WTC11 (cell line): ENCODE measurements around the gene TMEM59L. TPM values are rescaled to one million over a fixed set of nuclear protein-coding genes. Genes with fewer than 3 reads are reported as not detected.
A peak's percentile ranks its signal among the peaks of the same experiment; 100 is the strongest.

Experiments
- ATAC-seq: fragments of 200-7000 bp; cut with Tn5 transposase; 2 replicates; pipeline ENCODE4 v1.10.0; 2021; ENCODE audit warnings: mild to moderate bottlenecking, moderate library complexity
- CTCF ChIA-PET: fragments of 300-600 bp; sonication (Branson Sonifier 250); formaldehyde crosslinking; loops from one replicate; lab custom pipeline; 2021; ENCODE audit warnings: antibody characterized with exemption; lab: Charles Lee
- POLR2A ChIA-PET: fragments of 350-600 bp; sonication (Branson Sonifier 250); formaldehyde crosslinking; loops from one replicate; lab custom pipeline; 2021; ENCODE audit warnings: antibody characterized with exemption; lab: Charles Lee
- DNase-seq: peaks from one replicate; pipeline ENCODE4 v3.0.0; 2021; ENCODE audit warnings: low spot score
- H3K27ac Mint-ChIP-seq: 2 replicates; pipeline ENCODE4 v1.8.0; 2021; ENCODE audit warnings: mixed read lengths
- H3K27me3 Mint-ChIP-seq: 2 replicates; pipeline ENCODE4 v1.8.0; 2021; ENCODE audit warnings: low read depth, mild to moderate bottlenecking, moderate library complexity, mixed read lengths
- H3K36me3 Mint-ChIP-seq: 2 replicates; pipeline ENCODE4 v1.8.0; 2021; ENCODE audit warnings: mixed read lengths
- H3K4me1 Mint-ChIP-seq: 2 replicates; pipeline ENCODE4 v1.8.0; 2022; ENCODE audit warnings: mixed read lengths
- H3K4me3 Mint-ChIP-seq: 2 replicates; pipeline ENCODE4 v1.8.0; 2021; ENCODE audit warnings: mild to moderate bottlenecking, moderate library complexity, mixed read lengths
- H3K9me3 Mint-ChIP-seq: 2 replicates; pipeline ENCODE4 v1.8.0; 2021; ENCODE audit warnings: mixed read lengths
- AFF4 ChIP-seq: sonication (generic); formaldehyde crosslinking; IDR thresholded peaks from 2 replicates; pipeline ENCODE4 v1.8.1; 2023; ENCODE audit warnings: mild to moderate bottlenecking, missing genetic modification reagents, borderline replicate concordance
- CTCF ChIP-seq: fragments of 200-600 bp; IDR thresholded peaks from 2 replicates; pipeline ENCODE4 v1.8.0; 2022; ENCODE audit warnings: antibody characterized with exemption
- E2F1 ChIP-seq: sonication (generic); formaldehyde crosslinking; IDR thresholded peaks from 2 replicates; pipeline ENCODE4 v1.8.0; 2022; ENCODE audit warnings: mild to moderate bottlenecking, missing genetic modification reagents
- GRHL2 ChIP-seq: fragments of 250-450 bp; sonication (Bioruptor Pico); IDR thresholded peaks from 2 replicates; pipeline ENCODE4 v1.8.0; 2022; ENCODE audit warnings: mild to moderate bottlenecking, moderate library complexity; ENCODE audit not compliant: insufficient replicate concordance, severe bottlenecking
- GTF2I ChIP-seq: fragments of 250-450 bp; sonication (Bioruptor Pico); conservative IDR thresholded peaks from 2 replicates; pipeline ENCODE4 v1.4.0; 2021; ENCODE audit warnings: mild to moderate bottlenecking
- HMGXB4 ChIP-seq: sonication (generic); formaldehyde crosslinking; IDR thresholded peaks from 2 replicates; pipeline ENCODE4 v1.8.1; 2023; ENCODE audit warnings: mild to moderate bottlenecking, moderate library complexity, missing genetic modification reagents
- NFATC4 ChIP-seq: fragments of 250-450 bp; sonication (Bioruptor Pico); IDR thresholded peaks from 2 replicates; pipeline ENCODE4 v1.9.0; 2021; ENCODE audit warnings: mild to moderate bottlenecking
- SOX15 ChIP-seq: fragments of 250-450 bp; sonication (Bioruptor Pico); IDR thresholded peaks from 2 replicates; pipeline ENCODE4 v1.9.0; 2021; ENCODE audit warnings: mild to moderate bottlenecking
- STAT6 ChIP-seq: sonication (generic); formaldehyde crosslinking; conservative IDR thresholded peaks from 2 replicates; pipeline ENCODE4 v1.8.1; 2023; ENCODE audit warnings: mild to moderate bottlenecking, low read depth, missing genetic modification reagents, moderate library complexity
- TEAD1 ChIP-seq: sonication (generic); formaldehyde crosslinking; IDR thresholded peaks from 2 replicates; pipeline ENCODE4 v1.8.0; 2022; ENCODE audit warnings: mild to moderate bottlenecking, missing genetic modification reagents
- ZNF219 ChIP-seq: sonication (generic); formaldehyde crosslinking; IDR thresholded peaks from 2 replicates; pipeline ENCODE4 v1.8.0; 2023; ENCODE audit warnings: missing genetic modification reagents, mild to moderate bottlenecking, borderline replicate concordance
- ZNF281 ChIP-seq: sonication (generic); formaldehyde crosslinking; IDR thresholded peaks from 2 replicates; pipeline ENCODE4 v1.8.0; 2023; ENCODE audit warnings: mild to moderate bottlenecking, missing genetic modification reagents
- ZNF396 ChIP-seq: fragments of 250-450 bp; sonication (Bioruptor Pico); IDR thresholded peaks from 2 replicates; pipeline ENCODE4 v1.8.0; 2021; ENCODE audit warnings: mild to moderate bottlenecking, moderate library complexity, borderline replicate concordance
- total RNA-seq: library from RNA; stranded (reverse); gene quantifications from 3 replicates; pipeline ENCODE4 v1.2.3, GENCODE V29; 2021

Gene TMEM59L
- total RNA-seq, 1 experiment from 2014 or later, result 14.8 TPM

- TF ChIP-seq CTCF (no peak), HMGXB4 (CRISPR knock-in tag) (peak; percentile 59; the same call in 1 of the 2 replicates)
These were observed at the start of gene TMEM59L (continued) for GRCh38 chr19:18612772-18613588.

- CTCF ChIA-PET, result interaction anchor here (0.9 kb wide), 1 partner anchor 9 kb away, joined by 3 read pairs; the partner anchor contains the start of gene KXD1
These were observed 45.7 kb upstream of the TMEM59L start for GRCh38 chr19:18566953-18567352.

More at GRCh38 chr19:18566953-18567352, 45.7 kb upstream of the TMEM59L start:
- no peaks in the 10 kb centered on the region for H3K9me3 Mint-ChIP-seq
- POLR2A ChIA-PET, result interaction anchor here (0.5 to 0.6 kb wide), 2 partner anchors 8 to 116 kb away, joined by 3 read pairs; no protein-coding TSS in a partner anchor
- TF ChIP-seq STAT6 (CRISPR knock-in tag), result no peak
- no peak for TF ChIP-seq ZNF396 (CRISPR knock-in tag)
- no peak for TF ChIP-seq GTF2I (CRISPR knock-in tag)
- no peak for TF ChIP-seq TEAD1 (CRISPR knock-in tag)
- TF ChIP-seq SOX15 (CRISPR knock-in tag), result no peak
- TF ChIP-seq NFATC4 (CRISPR knock-in tag), result no peak
- no peak for TF ChIP-seq ZNF219 (CRISPR knock-in tag)
- TF ChIP-seq GRHL2 (CRISPR knock-in tag), result no peak
- TF ChIP-seq E2F1 (CRISPR knock-in tag), result no peak
- TF ChIP-seq CTCF, result no peak
- TF ChIP-seq ZNF281 (CRISPR knock-in tag), result no peak
- no peak for TF ChIP-seq AFF4 (CRISPR knock-in tag)
- TF ChIP-seq, all 79 proteins: peak for 0
- no peak for DNase-seq
- ATAC-seq, result no peak
- Mint-ChIP-seq H3K27me3 (no peaks in the 10 kb centered on the region), H3K27ac (no peak overlapping the region), H3K4me1 (0 out of 2 replicates have a peak, but pooled peaks cover 2% of the 10 kb centered on the region), H3K4me3 (no peak overlapping the region), H3K36me3 (peaks cover 58% of the 10 kb centered on the region)
